Thyroid gland (tissue), 4 donors: Measurements from ENCODE around the gene VEPH1.

Experiments used
- POLR2A ChIP-seq, 2 donors: fragments of 450-650 bp; IDR thresholded peaks; one replicate each; pipeline ENCODE4 v1.6.1; 2017; ENCODE audit warnings: antibody characterized with exemption in 2 of 2, mild to moderate bottlenecking in 2 of 2, moderate library complexity in 1 of 2
- TF ChIP-seq, protein P1 (sequence below), 6 experiments: fragments of 200-600 bp in 3 of 6; fragments of 450-650 bp in 3 of 6; sonication (generic) in 3 of 6; IDR thresholded peaks; one replicate each; pipeline ENCODE4 v1.5.1; 2016 to 2019; ENCODE audit warnings: antibody characterized with exemption in 6 of 6, mild to moderate bottlenecking in 2 of 6, inconsistent platforms in 1 of 6, moderate library complexity in 1 of 6

- TF ChIP-seq, protein P1, sequence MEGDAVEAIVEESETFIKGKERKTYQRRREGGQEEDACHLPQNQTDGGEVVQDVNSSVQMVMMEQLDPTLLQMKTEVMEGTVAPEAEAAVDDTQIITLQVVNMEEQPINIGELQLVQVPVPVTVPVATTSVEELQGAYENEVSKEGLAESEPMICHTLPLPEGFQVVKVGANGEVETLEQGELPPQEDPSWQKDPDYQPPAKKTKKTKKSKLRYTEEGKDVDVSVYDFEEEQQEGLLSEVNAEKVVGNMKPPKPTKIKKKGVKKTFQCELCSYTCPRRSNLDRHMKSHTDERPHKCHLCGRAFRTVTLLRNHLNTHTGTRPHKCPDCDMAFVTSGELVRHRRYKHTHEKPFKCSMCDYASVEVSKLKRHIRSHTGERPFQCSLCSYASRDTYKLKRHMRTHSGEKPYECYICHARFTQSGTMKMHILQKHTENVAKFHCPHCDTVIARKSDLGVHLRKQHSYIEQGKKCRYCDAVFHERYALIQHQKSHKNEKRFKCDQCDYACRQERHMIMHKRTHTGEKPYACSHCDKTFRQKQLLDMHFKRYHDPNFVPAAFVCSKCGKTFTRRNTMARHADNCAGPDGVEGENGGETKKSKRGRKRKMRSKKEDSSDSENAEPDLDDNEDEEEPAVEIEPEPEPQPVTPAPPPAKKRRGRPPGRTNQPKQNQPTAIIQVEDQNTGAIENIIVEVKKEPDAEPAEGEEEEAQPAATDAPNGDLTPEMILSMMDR (IDR thresholded peaks at IDR 0.05): no peak
- no peak for TF ChIP-seq POLR2A (IDR thresholded peaks at IDR 0.05)
These were observed 201.5 kb downstream of the VEPH1 start for GRCh38 chr3:157301755-157302154.
